DLD1 (cell line): ENCODE results near the gene PHACTR3.

Experiments
- in situ Hi-C: cut with HindIII; loops from 2 replicates; pipeline ENCODE4 v1.10.0; 2017; ENCODE audit warnings: low sequenced_read_pairs

The PHACTR3 gene

GRCh38 chr20:59785986-59786795 lies 181.9 kb downstream of the PHACTR3 start:
- in situ Hi-C loops: no loop called here

GRCh38 chr20:59786801-59787537 lies 182.6 kb downstream of the PHACTR3 start:
- in situ Hi-C loops: no loop called here

GRCh38 chr20:59787538-59787890 lies 183.2 kb downstream of the PHACTR3 start:
- in situ Hi-C loops: no loop called here

GRCh38 chr20:59788196-59788735 lies 183.9 kb downstream of the PHACTR3 start:
- in situ Hi-C loops: no loop called here

- in situ Hi-C loops: no loop called here
Observed at GRCh38 chr20:59788811-59789397, 184.6 kb downstream of the PHACTR3 start.

- in situ Hi-C loops: no loop called here
Observed at GRCh38 chr20:59789686-59790085, 185.3 kb downstream of the PHACTR3 start.

GRCh38 chr20:59790346-59790745 lies 186.0 kb downstream of the PHACTR3 start:
- in situ Hi-C loops: no loop called here

- in situ Hi-C loops: no loop called here
Observed at GRCh38 chr20:59792300-59792699, 188.0 kb downstream of the PHACTR3 start.

GRCh38 chr20:59794555-59794954 lies 190.2 kb downstream of the PHACTR3 start:
- in situ Hi-C loops: no loop called here

- in situ Hi-C loops: no loop called here
Observed at GRCh38 chr20:59800309-59800708, 196.0 kb downstream of the PHACTR3 start.

GRCh38 chr20:59802018-59802417 lies 197.7 kb downstream of the PHACTR3 start:
- in situ Hi-C loops: no loop called here

GRCh38 chr20:59802471-59803221 lies 198.3 kb downstream of the PHACTR3 start:
- in situ Hi-C loops: no loop called here

GRCh38 chr20:59804347-59804746 lies 200.0 kb downstream of the PHACTR3 start:
- in situ Hi-C loops: no loop called here

GRCh38 chr20:59804871-59805665 lies 200.7 kb downstream of the PHACTR3 start:
- in situ Hi-C loops: no loop called here

- in situ Hi-C loops: no loop called here
Observed at GRCh38 chr20:59805786-59806577, 201.6 kb downstream of the PHACTR3 start.

GRCh38 chr20:59806578-59806975 lies 202.2 kb downstream of the PHACTR3 start:
- in situ Hi-C loops: no loop called here

GRCh38 chr20:59807909-59808728 lies 203.8 kb downstream of the PHACTR3 start:
- in situ Hi-C loops: no loop called here

GRCh38 chr20:59808729-59809381 lies 204.5 kb downstream of the PHACTR3 start:
- in situ Hi-C loops: no loop called here
